ENCODE measurements around the gene MRPS34. TPM values are rescaled to one million over a fixed set of nuclear protein-coding genes. Genes with fewer than 3 reads are reported as not detected.

The MRPS34 gene
- total and polyA plus RNA-seq, 12 donors, result 57.8 to 141 (median 79.5) TPM

GRCh38 chr16:1731073-1731472 lies 41.9 kb downstream of the MRPS34 start:
- WGBS, 2 donors, result 95 to 96% methylated on average over 7 of the region's 7 CpGs
- Histone ChIP-seq H3K27ac (no peak overlapping the region), H3K36me3 (peaks cover 0 to 87% (median 38%) of the 10 kb centered on the region in 9 donors), H3K9me3 (no peaks in the 10 kb centered on the region), H3K4me3 (no peak overlapping the region), H3K27me3 (no peaks in the 10 kb centered on the region), H3K4me1 (peaks cover 0 to 10% (median 0%) of the 10 kb centered on the region in 9 donors)
- intact Hi-C loops (cut with DNase I), result loop anchor here in 1 of 10 donors (10.0 kb wide), 1 partner anchor 64 kb away; the partner anchor contains the start of gene IGFALS
- TF ChIP-seq, protein P1, sequence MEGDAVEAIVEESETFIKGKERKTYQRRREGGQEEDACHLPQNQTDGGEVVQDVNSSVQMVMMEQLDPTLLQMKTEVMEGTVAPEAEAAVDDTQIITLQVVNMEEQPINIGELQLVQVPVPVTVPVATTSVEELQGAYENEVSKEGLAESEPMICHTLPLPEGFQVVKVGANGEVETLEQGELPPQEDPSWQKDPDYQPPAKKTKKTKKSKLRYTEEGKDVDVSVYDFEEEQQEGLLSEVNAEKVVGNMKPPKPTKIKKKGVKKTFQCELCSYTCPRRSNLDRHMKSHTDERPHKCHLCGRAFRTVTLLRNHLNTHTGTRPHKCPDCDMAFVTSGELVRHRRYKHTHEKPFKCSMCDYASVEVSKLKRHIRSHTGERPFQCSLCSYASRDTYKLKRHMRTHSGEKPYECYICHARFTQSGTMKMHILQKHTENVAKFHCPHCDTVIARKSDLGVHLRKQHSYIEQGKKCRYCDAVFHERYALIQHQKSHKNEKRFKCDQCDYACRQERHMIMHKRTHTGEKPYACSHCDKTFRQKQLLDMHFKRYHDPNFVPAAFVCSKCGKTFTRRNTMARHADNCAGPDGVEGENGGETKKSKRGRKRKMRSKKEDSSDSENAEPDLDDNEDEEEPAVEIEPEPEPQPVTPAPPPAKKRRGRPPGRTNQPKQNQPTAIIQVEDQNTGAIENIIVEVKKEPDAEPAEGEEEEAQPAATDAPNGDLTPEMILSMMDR (IDR thresholded peaks at IDR 0.05), result no peak
- ATAC-seq, result no peak
- no peak for DNase-seq

GRCh38 chr16:1729445-1729844 lies 43.5 kb downstream of the MRPS34 start:
- Histone ChIP-seq H3K4me1 (peaks cover 0 to 10% (median 0%) of the 10 kb centered on the region in 9 donors), H3K27me3 (no peaks in the 10 kb centered on the region), H3K9me3 (no peaks in the 10 kb centered on the region), H3K36me3 (peaks cover 0 to 95% (median 40%) of the 10 kb centered on the region in 9 donors), H3K4me3 (no peak overlapping the region), H3K27ac (no peak overlapping the region)
- TF ChIP-seq, protein P1 (IDR thresholded peaks at IDR 0.05), result no peak
- ATAC-seq, result no peak
- no peak for DNase-seq
- intact Hi-C loops (cut with DNase I), result no loop called here
- 95% methylated on average over 35 of the region's 35 CpGs for WGBS, 2 donors

GRCh38 chr16:1729026-1729425 lies 43.9 kb downstream of the MRPS34 start:
- TF ChIP-seq, protein P1 (IDR thresholded peaks at IDR 0.05), result no peak
- Histone ChIP-seq H3K4me1 (peaks cover 0 to 11% (median 2%) of the 10 kb centered on the region in 9 donors), H3K9me3 (no peaks in the 10 kb centered on the region), H3K36me3 (peaks cover 0 to 95% (median 39%) of the 10 kb centered on the region in 9 donors), H3K27ac (no peak overlapping the region), H3K4me3 (no peak overlapping the region), H3K27me3 (no peaks in the 10 kb centered on the region)
- no peak for DNase-seq
- no peak for ATAC-seq
- 95 to 97% methylated on average over 18 of the region's 18 CpGs for WGBS, 2 donors
- intact Hi-C loops (cut with DNase I), result no loop called here

DNA sequence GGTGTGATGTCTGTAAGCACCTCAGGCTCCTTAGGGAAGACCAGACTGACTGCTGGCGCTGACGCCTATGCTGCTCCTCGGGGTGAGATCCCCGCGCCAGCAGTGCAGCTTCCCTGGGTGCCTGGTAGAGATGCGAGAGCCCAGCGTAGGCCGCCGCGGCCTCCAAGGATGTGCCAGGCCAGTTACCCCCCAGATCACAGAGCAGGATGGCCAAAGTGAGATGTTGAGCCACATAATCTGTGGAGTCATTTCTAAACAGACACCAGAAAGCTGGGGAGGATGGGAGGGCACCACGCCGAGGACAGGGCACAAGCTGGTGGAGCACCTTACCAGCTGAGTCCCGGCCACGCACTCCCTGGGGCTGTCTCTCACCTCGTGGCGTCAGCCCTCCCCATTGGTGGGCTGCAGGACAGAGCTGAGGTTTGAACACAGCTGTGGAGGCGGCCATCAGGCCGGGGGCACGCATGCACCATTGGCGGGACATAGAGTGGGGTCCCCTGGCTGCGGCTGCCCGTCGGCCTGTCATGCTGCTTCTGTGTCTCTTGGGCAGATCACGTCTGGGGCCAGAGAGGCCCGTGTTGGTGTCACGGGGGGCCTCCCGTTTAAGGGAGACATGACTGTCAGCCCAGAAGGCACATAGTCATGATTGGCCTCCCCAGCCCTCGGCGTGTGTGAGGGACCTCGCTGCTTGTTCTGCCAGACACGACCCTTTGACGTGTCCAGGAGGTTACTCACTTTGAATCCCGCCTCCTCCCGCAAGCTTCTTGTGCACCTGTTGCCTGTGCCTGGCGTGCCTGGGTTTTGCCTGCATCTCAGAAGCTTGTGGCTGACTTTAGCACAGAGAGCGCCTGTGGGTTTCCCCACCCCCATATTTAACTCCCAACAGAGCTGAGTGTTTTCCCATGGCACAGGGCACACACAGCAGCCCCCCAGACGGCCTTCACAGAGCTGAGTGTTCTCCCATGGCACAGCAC lies 45.0 kb downstream of the MRPS34 start:
- Histone ChIP-seq H3K4me3 (no peak overlapping the region), H3K36me3 (peaks cover 0 to 84% (median 35%) of the 10 kb centered on the region in 9 donors), H3K27me3 (no peaks in the 10 kb centered on the region), H3K9me3 (no peaks in the 10 kb centered on the region), H3K4me1 (peaks cover 0 to 22% (median 11%) of the 10 kb centered on the region in 9 donors), H3K27ac (no peak overlapping the region)
- TF ChIP-seq, protein P1 (IDR thresholded peaks at IDR 0.05), result no peak
- ATAC-seq (no peak), DNase-seq (no peak)
- 92 to 94% methylated on average over 37 of the region's 37 CpGs for WGBS, 2 donors
- intact Hi-C loops (cut with DNase I), result no loop called here
